LNCAP (cell line): ENCODE data around the gene AGO1.

Source experiments
- CTCF ChIP-seq: fragments of 450-650 bp; IDR thresholded peaks from 2 replicates; pipeline ENCODE4 v1.5.1; 2017; ENCODE audit warnings: mild to moderate bottlenecking

The AGO1 gene

GRCh38 chr1:35885961-35886558 lies 3.1 kb downstream of the AGO1 start:
- no peak for TF ChIP-seq CTCF

GRCh38 chr1:35886577-35887431 lies 3.8 kb downstream of the AGO1 start:
- no peak for TF ChIP-seq CTCF

- no peak for TF ChIP-seq CTCF
Observed at GRCh38 chr1:35887508-35887907, 4.5 kb downstream of the AGO1 start.

- TF ChIP-seq CTCF, result no peak
Observed at GRCh38 chr1:35888255-35888654, 5.2 kb downstream of the AGO1 start.

DNA sequence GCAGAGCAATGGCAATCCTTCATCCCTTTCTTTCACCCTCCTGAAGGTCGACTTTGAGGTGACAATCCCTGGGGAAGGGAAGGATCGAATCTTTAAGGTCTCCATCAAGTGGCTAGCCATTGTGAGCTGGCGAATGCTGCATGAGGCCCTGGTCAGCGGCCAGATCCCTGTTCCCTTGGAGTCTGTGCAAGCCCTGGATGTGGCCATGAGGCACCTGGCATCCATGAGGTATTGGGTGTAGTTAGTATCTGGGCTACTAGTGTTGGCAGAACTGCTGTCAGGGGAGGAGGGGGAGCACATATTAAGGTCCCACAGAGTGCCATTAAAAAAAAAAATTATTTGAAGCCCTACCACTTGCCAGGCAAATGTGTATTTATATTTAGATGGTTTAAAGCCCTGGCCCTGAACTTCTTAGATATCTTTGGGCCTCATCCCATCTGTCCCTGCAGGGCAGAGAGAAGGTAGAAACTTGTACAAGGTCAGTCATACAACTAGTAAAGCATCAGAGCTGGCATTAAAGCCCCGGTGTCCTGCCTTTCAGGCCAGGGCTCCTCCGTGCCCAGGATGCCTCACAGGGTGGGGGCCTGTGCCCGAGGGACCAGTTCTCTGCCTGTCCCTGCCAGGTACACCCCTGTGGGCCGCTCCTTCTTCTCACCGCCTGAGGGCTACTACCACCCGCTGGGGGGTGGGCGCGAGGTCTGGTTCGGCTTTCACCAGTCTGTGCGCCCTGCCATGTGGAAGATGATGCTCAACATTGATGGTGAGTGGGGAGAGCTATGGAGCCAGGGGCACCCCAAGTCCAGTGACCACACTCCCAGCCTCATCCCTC lies 10.3 kb downstream of the AGO1 start:
- no peak for TF ChIP-seq CTCF

- TF ChIP-seq CTCF, result no peak
Observed at GRCh38 chr1:35894183-35894582, 11.2 kb downstream of the AGO1 start.

GRCh38 chr1:35894656-35895055 lies 11.6 kb downstream of the AGO1 start:
- TF ChIP-seq CTCF, result no peak
